Measurements from ENCODE around the gene NEDD4.

DNA sequence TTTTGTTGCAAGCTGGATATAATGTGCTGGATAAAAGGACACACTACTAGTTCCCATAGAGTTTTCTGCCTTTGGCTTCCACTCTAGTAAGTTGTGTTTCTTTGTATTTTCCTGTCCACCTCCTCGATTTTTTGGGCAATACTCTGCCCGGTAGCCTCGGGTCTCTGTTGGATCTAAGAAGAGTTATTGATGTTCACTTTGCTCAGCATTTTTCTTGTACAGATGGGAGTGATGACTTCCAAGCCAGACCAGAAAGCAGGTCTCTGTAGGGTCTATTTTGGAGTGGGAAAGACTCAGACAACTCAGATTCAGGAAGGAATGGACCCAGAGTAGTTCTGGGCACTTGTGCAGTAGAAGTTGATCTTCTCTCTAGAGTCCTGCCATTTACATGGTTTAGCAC lies 214.5 kb downstream of the NEDD4 start:
- TF ChIP-seq, protein P1, sequence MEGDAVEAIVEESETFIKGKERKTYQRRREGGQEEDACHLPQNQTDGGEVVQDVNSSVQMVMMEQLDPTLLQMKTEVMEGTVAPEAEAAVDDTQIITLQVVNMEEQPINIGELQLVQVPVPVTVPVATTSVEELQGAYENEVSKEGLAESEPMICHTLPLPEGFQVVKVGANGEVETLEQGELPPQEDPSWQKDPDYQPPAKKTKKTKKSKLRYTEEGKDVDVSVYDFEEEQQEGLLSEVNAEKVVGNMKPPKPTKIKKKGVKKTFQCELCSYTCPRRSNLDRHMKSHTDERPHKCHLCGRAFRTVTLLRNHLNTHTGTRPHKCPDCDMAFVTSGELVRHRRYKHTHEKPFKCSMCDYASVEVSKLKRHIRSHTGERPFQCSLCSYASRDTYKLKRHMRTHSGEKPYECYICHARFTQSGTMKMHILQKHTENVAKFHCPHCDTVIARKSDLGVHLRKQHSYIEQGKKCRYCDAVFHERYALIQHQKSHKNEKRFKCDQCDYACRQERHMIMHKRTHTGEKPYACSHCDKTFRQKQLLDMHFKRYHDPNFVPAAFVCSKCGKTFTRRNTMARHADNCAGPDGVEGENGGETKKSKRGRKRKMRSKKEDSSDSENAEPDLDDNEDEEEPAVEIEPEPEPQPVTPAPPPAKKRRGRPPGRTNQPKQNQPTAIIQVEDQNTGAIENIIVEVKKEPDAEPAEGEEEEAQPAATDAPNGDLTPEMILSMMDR (IDR thresholded peaks at IDR 0.05; ENCODE audit: low read depth, low read length, poor library complexity, severe bottlenecking), result no peak
- TF ChIP-seq EZH2phosphoT487 (IDR thresholded peaks at IDR 0.05; ENCODE audit: borderline replicate concordance, low read length), result no peak
